GM19239 (cell line): Measurements from ENCODE around the gene REC114.

Experiments
- DNase-seq: peaks from one replicate; pipeline ENCODE4 v3.0.0; 2011; ENCODE audit warnings: low spot score; ENCODE audit not compliant: insufficient read length
- FAIRE-seq: peaks from 2 replicates; lab custom pipeline; 2011; peaks lifted over from hg19 to GRCh38; lab: Jason Lieb, UNC

The REC114 gene

GRCh38 chr15:73599934-73600333 lies 157.0 kb downstream of the REC114 start:
- FAIRE-seq (no peak), DNase-seq (no peak)

- no peak for FAIRE-seq
- DNase-seq = no peak
These were observed 157.7 kb downstream of the REC114 start for GRCh38 chr15:73600413-73601335.

- no peak for DNase-seq
- no peak for FAIRE-seq
These were observed 158.8 kb downstream of the REC114 start for GRCh38 chr15:73601451-73602445.

- DNase-seq = no peak
- no peak for FAIRE-seq
These were observed 159.5 kb downstream of the REC114 start for GRCh38 chr15:73602446-73602843.

GRCh38 chr15:73602992-73603391 lies 160.0 kb downstream of the REC114 start:
- no peak for DNase-seq
- FAIRE-seq = no peak

- no peak for FAIRE-seq
- no peak for DNase-seq
These were observed 161.5 kb downstream of the REC114 start for GRCh38 chr15:73604477-73604876.

GRCh38 chr15:73605759-73606436 lies 162.9 kb downstream of the REC114 start:
- no peak for DNase-seq

GRCh38 chr15:73607405-73607804 lies 164.4 kb downstream of the REC114 start:
- FAIRE-seq (no peak), DNase-seq (no peak)

More at GRCh38 chr15:73605759-73606436, 162.9 kb downstream of the REC114 start:
- no peak for FAIRE-seq

GRCh38 chr15:73607843-73608242 lies 164.9 kb downstream of the REC114 start:
- FAIRE-seq = no peak
- no peak for DNase-seq

GRCh38 chr15:73608475-73608874 lies 165.5 kb downstream of the REC114 start:
- FAIRE-seq = no peak

GRCh38 chr15:73608941-73609340 lies 166.0 kb downstream of the REC114 start:
- DNase-seq (no peak), FAIRE-seq (no peak)

More at GRCh38 chr15:73608475-73608874, 165.5 kb downstream of the REC114 start:
- DNase-seq = no peak
